Muscle of leg (tissue), 11 donors: ENCODE data around the gene RFNG. TPM values are rescaled to one million over a fixed set of nuclear protein-coding genes. Genes with fewer than 3 reads are reported as not detected.

ENCODE experiments used
- DNase-seq: peaks from one replicate; pipeline ENCODE4 v3.0.0; 2013
- H3K27ac ChIP-seq: one replicate; pipeline ENCODE4 v1.5.1; 2013; ENCODE audit warnings: mild to moderate bottlenecking, low read length, control low read depth
- H3K27me3 ChIP-seq: one replicate; pipeline ENCODE4 v1.6.1; 2013; ENCODE audit warnings: low read length; ENCODE audit not compliant: control insufficient read depth, insufficient read depth
- H3K36me3 ChIP-seq: one replicate; pipeline ENCODE4 v1.6.1; 2013; ENCODE audit warnings: low read length; ENCODE audit not compliant: control insufficient read depth, insufficient read depth
- H3K4me1 ChIP-seq: one replicate; pipeline ENCODE4 v1.6.1; 2013; ENCODE audit warnings: low read length; ENCODE audit not compliant: control insufficient read depth, insufficient read depth
- H3K4me3 ChIP-seq: one replicate; pipeline ENCODE4 v1.5.1; 2013; ENCODE audit warnings: low read length, control low read depth
- H3K9me3 ChIP-seq: replicated peaks from 2 replicates; pipeline ENCODE4 v1.6.1; 2013; ENCODE audit warnings: low read depth, low read length; ENCODE audit not compliant: control insufficient read depth
- WGBS: methylation state at CpG from one replicate; pipeline ENCODE4 v1.1.5; 2013; ENCODE audit warnings: missing lambda C conversion rate; ENCODE audit not compliant: insufficient coverage; 5-methylcytosine and 5-hydroxymethylcytosine counted together
- polyA plus RNA-seq, 8 donors: library from polyadenylated mRNA; unstranded; fragments of 120-200 nt; gene quantifications; one replicate each; pipeline versions ENCODE4 v1.2.1 to v1.2.3, GENCODE V29; 2013; ENCODE audit warnings: inconsistent platforms in 1 of 8, low replicate concordance in 1 of 8; ENCODE audit not compliant: insufficient read length in 8 of 8, insufficient read depth in 1 of 8
- total RNA-seq: library from RNA; stranded (reverse); fragments of 120-200 nt; gene quantifications from one replicate; pipeline ENCODE4 v1.2.4, GENCODE V29; 2013

Gene RFNG
- total and polyA plus RNA-seq, 9 donors, result 21.6 to 47.1 (median 31.5) TPM

- Histone ChIP-seq H3K27me3 (peaks cover 11% of the 10 kb centered on the region), H3K27ac (no peak overlapping the region), H3K4me3 (no peak overlapping the region), H3K36me3 (peaks cover 5% of the 10 kb centered on the region), H3K4me1 (peaks cover 37% of the 10 kb centered on the region), H3K9me3 (no peaks in the 10 kb centered on the region)
- DNase-seq, result no peak
- WGBS, result 94% methylated on average over 11 of the region's 13 CpGs
These were observed 23.4 kb downstream of the RFNG start for GRCh38 chr17:82028246-82028645.

DNA sequence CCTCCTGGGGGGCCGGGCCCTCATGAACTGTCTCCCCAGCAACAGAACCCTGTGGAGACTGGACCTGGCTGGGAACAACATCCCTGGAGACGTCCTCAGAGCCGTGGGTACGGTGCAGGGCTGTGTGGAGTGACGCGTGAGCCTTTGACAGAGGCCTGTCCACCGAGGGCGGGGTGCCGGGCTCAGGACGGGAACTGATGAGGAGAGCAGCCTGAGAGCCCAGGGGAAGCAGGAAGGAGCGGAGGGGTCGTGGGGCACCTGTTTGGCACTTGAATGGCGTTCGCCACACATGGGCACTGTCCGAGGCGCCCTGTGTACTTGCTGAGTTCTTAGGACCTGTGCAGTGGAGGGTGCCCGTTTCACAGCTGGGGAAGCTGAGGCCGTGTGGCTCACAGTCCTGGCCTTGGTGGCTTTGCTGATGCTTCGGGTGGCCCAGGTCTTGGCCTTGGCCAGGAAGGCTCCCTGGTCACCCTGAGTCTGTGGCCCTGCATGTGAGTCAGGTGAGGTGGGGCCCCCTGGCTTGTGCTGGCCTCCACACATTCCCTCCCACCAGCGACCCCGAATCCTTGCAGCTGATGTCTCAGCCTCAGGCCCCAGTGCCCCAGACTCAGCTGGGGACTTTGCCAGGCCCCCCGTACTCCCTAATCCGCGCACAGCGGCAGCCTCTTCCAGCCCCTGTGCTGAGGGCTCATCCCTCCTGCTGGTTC lies 26.1 kb downstream of the RFNG start:
- Histone ChIP-seq H3K9me3 (no peaks in the 10 kb centered on the region), H3K27ac (no peak overlapping the region), H3K4me1 (peaks cover 39% of the 10 kb centered on the region), H3K4me3 (no peak overlapping the region), H3K36me3 (peaks cover 5% of the 10 kb centered on the region), H3K27me3 (no peaks in the 10 kb centered on the region)
- 90% methylated on average over 24 of the region's 25 CpGs for WGBS
- no peak for DNase-seq

- 96% methylated on average over 16 of the region's 17 CpGs for WGBS
- DNase-seq, result no peak
- H3K4me3 ChIP-seq, result no peak overlapping the region
- H3K27me3 ChIP-seq, result no peaks in the 10 kb centered on the region
- H3K27ac ChIP-seq, result no peak overlapping the region
- H3K9me3 ChIP-seq, result no peaks in the 10 kb centered on the region
- H3K36me3 ChIP-seq, result peaks cover 5% of the 10 kb centered on the region
- H3K4me1 ChIP-seq, result peaks cover 33% of the 10 kb centered on the region
These were observed 26.8 kb downstream of the RFNG start for GRCh38 chr17:82024859-82025258.

DNA sequence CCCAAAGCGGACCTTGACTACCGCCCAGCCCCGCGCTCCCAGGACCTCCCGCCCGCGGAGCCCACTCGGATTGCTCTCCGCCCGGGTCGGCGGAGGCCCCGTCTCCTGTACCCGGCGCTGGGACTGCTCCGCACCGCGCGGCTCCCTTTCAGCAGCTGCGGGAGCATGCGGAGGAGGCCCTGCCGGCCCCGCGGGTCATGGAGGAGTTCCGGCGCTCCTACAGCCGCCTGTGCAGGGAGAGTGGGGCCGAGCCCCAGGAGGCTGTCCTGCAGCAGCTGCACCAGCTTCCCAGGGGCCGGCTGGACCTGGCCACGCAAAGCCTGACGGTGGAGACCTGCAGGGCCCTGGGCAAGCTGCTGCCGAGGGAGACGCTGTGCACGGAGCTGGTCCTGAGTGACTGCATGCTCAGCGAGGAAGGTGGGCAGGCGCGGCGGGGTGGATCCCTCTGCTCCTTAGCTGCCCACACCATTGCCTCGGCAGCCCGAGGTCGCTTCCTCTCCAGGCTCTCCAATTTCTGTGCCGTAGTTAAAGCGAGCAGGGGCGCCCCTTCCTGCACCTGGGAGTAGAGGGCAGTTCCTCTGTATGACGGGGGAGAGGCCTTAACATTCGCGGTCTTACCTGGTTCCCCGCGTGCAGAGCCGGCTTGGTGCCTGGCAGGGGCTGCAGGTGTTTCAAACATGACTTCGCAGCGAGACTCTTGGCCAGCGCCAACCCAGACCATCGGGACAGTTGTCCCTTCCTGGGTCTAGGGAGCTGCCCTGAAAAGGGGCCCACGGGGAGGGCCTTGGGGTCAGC lies 28.0 kb downstream of the RFNG start:
- Histone ChIP-seq H3K9me3 (no peaks in the 10 kb centered on the region), H3K36me3 (peaks cover 7% of the 10 kb centered on the region), H3K4me1 (peaks cover 30% of the 10 kb centered on the region), H3K27ac (no peak overlapping the region), H3K4me3 (peak overlapping the region; percentile 72), H3K27me3 (no peaks in the 10 kb centered on the region)
- peak; percentile 37 for DNase-seq
- 1% methylated on average over 49 of the region's 55 CpGs for WGBS

GRCh38 chr17:82022981-82023446 lies 28.6 kb downstream of the RFNG start, which contains the start of gene LRRC45:
LRRC45 (plus strand) TSS chr17:82023305; CDS start chr17:82023644, 339 bp downstream.
- Histone ChIP-seq H3K27ac (peak within 1 kb of the TSS; percentile 57), H3K9me3 (no peaks in the 10 kb centered on the region), H3K4me3 (peak within 1 kb of the TSS; percentile 93), H3K27me3 (no peaks in the 10 kb centered on the region), H3K36me3 (peaks cover 13% of the 10 kb centered on the region), H3K4me1 (peaks cover 37% of the 10 kb centered on the region)
- 0% methylated on average over 42 of the region's 42 CpGs for WGBS
- DNase-seq, result peak; percentile 100

GRCh38 chr17:82022310-82022980 lies 29.2 kb downstream of the RFNG start, which contains the start of gene CENPX:
CENPX (minus strand) TSS chr17:82022878; CDS start chr17:82022861, 17 bp downstream.
- Histone ChIP-seq H3K9me3 (no peaks in the 10 kb centered on the region), H3K4me1 (peaks cover 36% of the 10 kb centered on the region), H3K36me3 (peaks cover 17% of the 10 kb centered on the region), H3K27me3 (no peaks in the 10 kb centered on the region), H3K4me3 (peak within 1 kb of the TSS; percentile 93), H3K27ac (peak within 1 kb of the TSS; percentile 57)
- no peak for DNase-seq
- under 1% methylated on average over 62 of the region's 64 CpGs for WGBS

- Histone ChIP-seq H3K27me3 (no peaks in the 10 kb centered on the region), H3K27ac (no peak overlapping the region), H3K4me1 (peaks cover 35% of the 10 kb centered on the region), H3K36me3 (peaks cover 19% of the 10 kb centered on the region), H3K4me3 (peak overlapping the region; percentile 93), H3K9me3 (no peaks in the 10 kb centered on the region)
- peak; percentile 40 for DNase-seq
- 9% methylated on average over 9 of the region's 10 CpGs for WGBS
These were observed 29.7 kb downstream of the RFNG start for GRCh38 chr17:82021900-82022309.

DNA sequence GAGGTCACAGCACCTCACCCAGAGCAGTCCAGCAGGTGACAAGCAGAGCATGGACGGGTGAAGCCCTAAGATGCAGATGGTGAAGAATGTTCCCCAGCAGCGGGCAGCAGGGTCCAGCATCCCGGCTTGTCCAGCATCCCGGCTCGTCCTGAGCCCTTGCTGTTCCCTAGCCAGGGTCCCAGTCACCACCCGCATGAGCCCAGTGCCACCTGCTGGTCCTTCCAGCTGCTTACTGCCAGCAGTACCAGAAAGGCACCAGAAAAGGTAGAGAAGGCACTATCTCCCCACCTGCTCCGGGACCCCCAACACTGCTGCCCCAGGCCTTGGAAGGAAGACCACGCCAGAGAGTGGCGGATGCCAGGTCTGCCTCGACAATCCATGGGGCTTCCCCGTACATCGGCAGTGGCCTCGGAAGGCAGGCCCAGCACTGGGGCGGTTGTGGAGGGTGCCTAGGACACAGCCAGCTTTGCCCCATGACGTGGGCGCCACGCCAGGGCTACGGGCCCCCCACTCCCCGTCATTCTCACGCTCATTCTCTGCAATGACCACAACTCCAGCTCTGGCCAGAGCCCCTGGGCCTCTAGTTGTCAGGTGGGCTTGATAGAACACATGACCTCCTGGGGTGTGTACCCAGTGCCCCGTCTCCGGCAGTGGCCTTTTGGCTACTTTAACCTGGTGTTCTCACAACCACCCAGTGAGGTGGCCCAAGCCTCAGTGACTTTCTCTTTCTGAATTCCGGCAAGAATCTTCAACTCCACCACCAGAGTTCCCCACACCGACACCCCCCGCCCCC lies 30.3 kb downstream of the RFNG start:
- 47% methylated on average over 19 of the region's 25 CpGs for WGBS
- H3K4me1 ChIP-seq, result peaks cover 35% of the 10 kb centered on the region
- no peaks in the 10 kb centered on the region for H3K9me3 ChIP-seq
- no peaks in the 10 kb centered on the region for H3K27me3 ChIP-seq
- H3K36me3 ChIP-seq, result peaks cover 21% of the 10 kb centered on the region
- DNase-seq, result peak; percentile 79
- H3K4me3 ChIP-seq, result peak overlapping the region; percentile 93
- no peak overlapping the region for H3K27ac ChIP-seq

DNA sequence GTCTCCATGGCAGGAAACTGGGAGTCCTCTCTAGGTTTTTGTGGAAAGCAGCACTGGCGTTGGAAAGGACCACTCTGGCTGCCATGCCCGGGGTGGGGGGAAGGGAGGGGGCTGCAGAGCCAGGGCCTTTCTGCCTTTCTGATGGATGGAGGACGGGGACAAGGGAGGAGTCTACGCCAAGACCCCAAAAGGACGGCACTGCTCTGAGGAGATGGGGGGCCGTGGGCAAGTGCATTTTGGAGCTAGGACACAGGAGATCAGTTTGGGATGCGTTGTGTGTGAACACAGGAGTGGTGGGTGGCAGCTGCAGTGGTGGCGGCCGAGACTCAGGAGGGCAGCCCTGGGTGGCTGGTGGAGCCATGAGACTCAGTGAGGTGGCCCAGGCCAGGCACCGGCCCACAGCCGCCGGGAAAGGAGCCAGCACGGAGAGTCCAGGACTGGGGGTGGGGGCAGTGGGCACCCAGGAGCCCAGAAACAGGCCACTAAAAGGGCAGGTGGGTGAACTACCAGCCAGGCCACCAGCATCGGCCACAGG lies 31.0 kb downstream of the RFNG start:
- Histone ChIP-seq H3K4me1 (peaks cover 35% of the 10 kb centered on the region), H3K27ac (no peak overlapping the region), H3K9me3 (no peaks in the 10 kb centered on the region), H3K27me3 (no peaks in the 10 kb centered on the region), H3K36me3 (peaks cover 21% of the 10 kb centered on the region), H3K4me3 (no peak overlapping the region)
- DNase-seq, result no peak
- WGBS, result 72% methylated on average over 14 of the region's 14 CpGs
